Neural cell (in vitro differentiated cells): ENCODE results near the gene RNLS.

Source experiments
- CTCF ChIP-seq: fragments of 450-650 bp; IDR thresholded peaks from 2 replicates; pipeline ENCODE4 v1.5.1; 2014; ENCODE audit warnings: antibody characterized with exemption, mild to moderate bottlenecking, moderate library complexity; ENCODE audit not compliant: poor library complexity, severe bottlenecking
- EZH2 ChIP-seq: fragments of 200-600, 300-800 bp; shearing (Covaris generic), sonication (generic); IDR thresholded peaks from 2 replicates; pipeline ENCODE4 v1.6.1; 2014; ENCODE audit warnings: antibody characterized with exemption, low read length, borderline replicate concordance, mild to moderate bottlenecking; ENCODE audit not compliant: insufficient read depth, poor library complexity, severe bottlenecking

- TF ChIP-seq EZH2 (no peak), CTCF (no peak)
Observed at GRCh38 chr10:88544140-88544870, 38.8 kb downstream of the RNLS start.
